Measurements from ENCODE around the gene TRPV5. TPM values are rescaled to one million over a fixed set of nuclear protein-coding genes. Genes with fewer than 3 reads are reported as not detected.

TRPV5 gene
- total RNA-seq, 1 donor from 2014 or later: not detected

DNA sequence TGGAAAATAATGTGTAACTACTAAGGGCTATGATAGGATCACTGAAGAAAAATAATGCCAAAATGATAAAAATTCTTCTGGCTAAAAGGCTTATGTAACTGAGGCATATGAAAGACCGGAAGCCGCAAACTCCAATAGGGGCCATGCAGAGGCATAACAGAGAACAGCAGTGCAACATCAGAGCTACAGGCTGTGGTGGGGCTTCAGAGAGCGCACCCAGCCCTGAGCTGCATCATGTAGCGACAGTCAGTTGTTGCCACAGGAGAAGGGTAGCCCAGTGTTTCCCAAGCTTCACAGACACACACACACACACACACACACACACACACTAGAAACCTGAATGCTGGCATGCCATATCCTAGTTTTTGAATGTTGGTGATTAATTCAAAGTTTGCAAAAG is 15.1 kb upstream of the TRPV5 start:
- H3K4me1 Mint-ChIP-seq (ENCODE audit: unreplicated experiment): no peaks in the 10 kb centered on the region

DNA sequence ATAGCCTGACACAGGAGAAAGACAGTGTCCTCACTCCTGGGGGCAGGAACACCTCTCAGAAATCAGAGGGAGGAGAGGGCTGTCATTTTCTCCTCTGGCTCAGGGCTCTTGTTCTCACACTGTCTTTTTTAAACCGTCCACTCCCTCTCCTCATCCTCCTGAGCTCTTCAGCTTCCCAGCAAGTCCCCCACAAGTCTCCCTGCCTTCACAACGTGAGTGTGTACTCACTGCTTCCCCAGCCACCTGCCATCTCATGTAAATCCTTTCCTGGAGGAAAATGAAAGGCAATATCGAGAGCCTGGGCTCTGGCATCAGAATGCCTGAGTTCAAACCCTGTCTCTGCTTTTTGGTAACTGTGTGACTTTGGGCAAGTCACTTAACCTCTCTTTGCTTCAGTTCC is 11.5 kb upstream of the TRPV5 start:
- TF ChIP-seq, protein P1, sequence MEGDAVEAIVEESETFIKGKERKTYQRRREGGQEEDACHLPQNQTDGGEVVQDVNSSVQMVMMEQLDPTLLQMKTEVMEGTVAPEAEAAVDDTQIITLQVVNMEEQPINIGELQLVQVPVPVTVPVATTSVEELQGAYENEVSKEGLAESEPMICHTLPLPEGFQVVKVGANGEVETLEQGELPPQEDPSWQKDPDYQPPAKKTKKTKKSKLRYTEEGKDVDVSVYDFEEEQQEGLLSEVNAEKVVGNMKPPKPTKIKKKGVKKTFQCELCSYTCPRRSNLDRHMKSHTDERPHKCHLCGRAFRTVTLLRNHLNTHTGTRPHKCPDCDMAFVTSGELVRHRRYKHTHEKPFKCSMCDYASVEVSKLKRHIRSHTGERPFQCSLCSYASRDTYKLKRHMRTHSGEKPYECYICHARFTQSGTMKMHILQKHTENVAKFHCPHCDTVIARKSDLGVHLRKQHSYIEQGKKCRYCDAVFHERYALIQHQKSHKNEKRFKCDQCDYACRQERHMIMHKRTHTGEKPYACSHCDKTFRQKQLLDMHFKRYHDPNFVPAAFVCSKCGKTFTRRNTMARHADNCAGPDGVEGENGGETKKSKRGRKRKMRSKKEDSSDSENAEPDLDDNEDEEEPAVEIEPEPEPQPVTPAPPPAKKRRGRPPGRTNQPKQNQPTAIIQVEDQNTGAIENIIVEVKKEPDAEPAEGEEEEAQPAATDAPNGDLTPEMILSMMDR (conservative IDR thresholded peaks at IDR 0.05): no peak
- no peaks in the 10 kb centered on the region for H3K36me3 Mint-ChIP-seq
- H3K4me3 Mint-ChIP-seq: no peak overlapping the region
- H3K27ac Mint-ChIP-seq: no peak overlapping the region
- no peak for DNase-seq (ENCODE audit: extremely low spot score, unreplicated experiment)
- H3K27me3 Mint-ChIP-seq: peaks cover 5% of the 10 kb centered on the region
- H3K4me1 Mint-ChIP-seq (ENCODE audit: unreplicated experiment): no peaks in the 10 kb centered on the region
- H3K9me3 Mint-ChIP-seq: no peaks in the 10 kb centered on the region

More for the DNA sequence above, 15.1 kb upstream of the TRPV5 start:
- no peak for DNase-seq (ENCODE audit: extremely low spot score, unreplicated experiment)
- Mint-ChIP-seq H3K27me3 (peaks cover 10% of the 10 kb centered on the region), H3K4me3 (no peak overlapping the region), H3K27ac (no peak overlapping the region), H3K9me3 (no peaks in the 10 kb centered on the region), H3K36me3 (no peaks in the 10 kb centered on the region)
- TF ChIP-seq, protein P1 (conservative IDR thresholded peaks at IDR 0.05): no peak

DNA sequence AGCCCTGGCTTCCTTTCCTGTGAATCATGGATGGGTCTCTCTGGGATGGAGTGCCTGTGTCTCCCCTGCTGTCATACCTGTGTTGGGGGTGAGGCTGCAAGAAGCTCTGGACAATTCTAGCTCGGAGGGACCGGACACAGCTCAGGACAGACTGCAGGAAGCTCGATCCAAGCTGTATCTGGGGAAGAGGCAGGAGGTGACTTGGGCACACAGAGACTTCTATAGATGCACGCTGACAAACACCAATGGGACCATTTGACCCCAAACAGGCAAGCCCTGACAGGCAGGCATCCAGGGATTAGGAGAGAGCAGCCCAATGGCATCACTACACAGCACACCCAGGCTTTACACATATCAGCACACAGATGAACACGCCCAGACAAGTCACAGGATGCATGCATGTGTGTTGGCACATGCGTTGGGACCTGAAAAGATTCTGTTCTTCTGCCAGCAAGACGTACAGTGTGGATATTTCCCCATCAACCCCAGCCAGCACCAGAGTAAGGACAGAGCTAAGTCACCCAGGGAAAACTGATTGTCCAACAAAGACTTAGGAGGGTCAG is 10.2 kb upstream of the TRPV5 start:
- Mint-ChIP-seq H3K27ac (no peak overlapping the region), H3K9me3 (no peaks in the 10 kb centered on the region), H3K4me1 (ENCODE audit: unreplicated experiment) (no peaks in the 10 kb centered on the region), H3K4me3 (no peak overlapping the region), H3K27me3 (peaks cover 7% of the 10 kb centered on the region), H3K36me3 (no peaks in the 10 kb centered on the region)
- TF ChIP-seq, protein P1 (conservative IDR thresholded peaks at IDR 0.05): no peak
- DNase-seq (ENCODE audit: extremely low spot score, unreplicated experiment): no peak

DNA sequence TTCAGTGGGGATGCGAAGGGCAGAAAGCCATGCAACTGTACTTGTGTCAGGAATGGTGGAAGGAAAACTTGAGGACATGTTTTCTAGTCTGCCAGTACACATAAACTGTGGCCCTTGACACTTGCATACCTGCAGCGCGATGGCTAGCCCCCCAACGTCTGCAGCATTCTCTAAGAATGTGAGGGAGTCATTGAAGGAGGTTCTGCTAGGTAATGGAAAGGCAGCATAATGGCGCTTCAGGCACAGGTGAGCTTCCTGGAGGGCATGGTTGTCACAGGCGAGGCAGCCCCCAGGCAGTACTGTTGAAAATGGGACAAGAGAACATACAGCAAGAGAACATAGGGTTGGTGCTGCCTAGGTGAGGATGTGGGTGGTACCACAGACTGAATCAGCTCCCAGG is 9.2 kb upstream of the TRPV5 start:
- Mint-ChIP-seq H3K36me3 (no peaks in the 10 kb centered on the region), H3K27me3 (peaks cover 9% of the 10 kb centered on the region), H3K4me3 (no peak overlapping the region), H3K9me3 (no peaks in the 10 kb centered on the region), H3K27ac (no peak overlapping the region), H3K4me1 (ENCODE audit: unreplicated experiment) (no peaks in the 10 kb centered on the region)
- TF ChIP-seq, protein P1 (conservative IDR thresholded peaks at IDR 0.05): no peak
- no peak for DNase-seq (ENCODE audit: extremely low spot score, unreplicated experiment)

DNA sequence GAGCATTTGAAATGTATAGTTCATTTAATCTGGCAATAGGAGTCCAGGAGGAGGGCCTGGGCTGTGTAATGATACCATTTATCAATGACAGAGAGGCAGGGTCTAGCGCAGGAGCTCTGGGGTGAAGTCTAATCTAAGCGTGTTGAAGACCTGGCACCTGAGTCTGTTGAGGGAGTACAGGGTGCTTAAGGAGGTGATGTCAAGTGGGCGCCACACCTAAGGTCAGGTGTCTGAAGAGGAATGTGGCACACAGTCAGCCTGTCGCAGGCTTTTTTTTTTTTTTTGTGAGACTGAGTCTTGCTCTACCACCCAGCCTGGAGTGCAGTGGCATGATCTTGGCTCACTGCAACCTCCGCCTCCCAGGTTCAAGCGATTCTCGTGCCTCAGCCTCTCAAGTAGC is 8.0 kb upstream of the TRPV5 start:
- no peaks in the 10 kb centered on the region for H3K36me3 Mint-ChIP-seq
- H3K4me3 Mint-ChIP-seq: no peak overlapping the region
- TF ChIP-seq, protein P1 (conservative IDR thresholded peaks at IDR 0.05): no peak
- peaks cover 9% of the 10 kb centered on the region for H3K27me3 Mint-ChIP-seq
- no peak for DNase-seq (ENCODE audit: extremely low spot score, unreplicated experiment)
- H3K9me3 Mint-ChIP-seq: no peaks in the 10 kb centered on the region
- H3K4me1 Mint-ChIP-seq (ENCODE audit: unreplicated experiment): no peaks in the 10 kb centered on the region
- no peak overlapping the region for H3K27ac Mint-ChIP-seq

All from type B pancreatic cell (in vitro differentiated cells).